ENCODE measurements around the gene GPR17.

The GPR17 gene

DNA sequence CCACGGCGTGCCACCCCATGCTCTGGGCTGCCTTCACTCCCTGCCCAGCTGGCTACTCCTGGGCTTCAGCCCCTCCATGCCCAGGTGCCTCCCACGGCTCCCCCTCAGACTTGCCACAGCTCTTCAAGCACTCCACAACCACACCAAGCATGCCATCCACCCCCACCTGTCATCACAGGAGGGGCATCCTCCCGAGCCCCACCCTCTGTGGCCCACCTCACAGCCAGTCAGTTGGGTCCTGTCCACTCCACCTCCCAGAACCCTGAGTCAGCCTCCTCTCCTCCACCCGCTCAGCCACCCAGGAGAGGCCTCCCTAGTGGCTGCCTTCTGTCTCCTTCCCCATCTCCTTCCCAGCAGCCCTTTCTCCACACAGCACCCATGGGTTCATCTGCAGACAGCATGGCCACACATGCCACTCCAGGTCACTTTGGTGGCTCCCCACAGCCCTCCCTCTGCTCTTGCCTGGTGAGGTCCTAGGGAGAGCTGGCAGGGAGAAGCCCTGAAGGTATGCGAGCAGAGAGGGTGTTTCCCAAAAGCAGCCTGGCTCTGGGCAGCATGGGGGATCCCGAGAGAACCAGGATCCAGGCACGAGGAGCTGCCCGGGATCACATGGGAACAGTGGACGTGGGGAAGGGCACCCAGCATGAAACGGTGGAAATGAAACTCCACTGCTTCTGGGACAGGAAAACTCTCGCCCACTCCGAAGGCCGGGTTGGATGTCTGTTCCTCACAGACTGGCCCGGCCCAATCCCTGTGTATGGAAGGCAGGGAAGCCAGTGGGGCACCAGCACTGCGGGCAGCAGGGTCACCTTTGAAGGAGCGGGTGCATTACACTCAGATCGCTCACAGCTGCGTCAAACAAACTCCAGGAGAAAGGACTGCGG, 26.6 kb downstream of the GPR17 start:
- DNase-seq = no peak

DNA sequence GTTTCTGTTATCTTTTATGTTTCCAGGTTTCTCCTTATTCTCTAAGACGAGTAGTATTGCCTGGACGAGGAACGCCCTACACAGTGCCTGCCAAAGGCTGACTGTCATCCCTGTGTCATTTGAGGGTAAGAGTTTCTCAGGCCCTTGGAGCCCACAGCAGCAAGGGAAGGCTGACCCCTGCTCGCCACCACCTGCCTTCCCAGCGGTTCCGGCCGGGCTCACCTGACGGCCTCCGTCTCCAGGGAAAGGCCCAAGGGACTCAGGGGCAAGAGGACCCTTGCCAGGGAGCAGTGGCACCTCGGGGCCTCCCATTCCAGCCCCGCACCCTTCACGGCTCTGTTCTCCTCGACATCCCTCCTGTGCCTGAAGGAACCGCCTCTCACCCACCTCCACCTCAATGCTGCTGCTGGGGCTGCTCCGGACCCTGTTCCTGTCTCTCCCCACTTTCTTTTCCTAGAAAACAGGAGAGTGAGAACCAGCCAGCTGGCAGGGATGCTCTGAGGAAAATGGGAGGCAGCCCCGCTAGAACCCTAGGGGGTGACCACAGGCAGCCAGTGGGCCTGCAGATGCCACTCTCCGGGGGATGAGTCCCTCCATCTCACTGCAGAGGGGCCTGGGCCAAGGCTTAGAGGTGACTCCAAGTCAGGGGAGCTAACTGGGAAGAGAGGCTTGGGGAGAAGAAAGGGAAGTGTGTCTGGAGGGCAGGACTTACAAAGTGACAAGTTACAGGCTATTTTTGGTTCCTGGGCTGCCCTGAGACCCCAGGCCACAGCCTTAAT, 27.5 kb downstream of the GPR17 start:
- DNase-seq = no peak

GRCh38 chr2:127674241-127675209, 28.6 kb downstream of the GPR17 start:
- DNase-seq = peak; percentile 31

DNA sequence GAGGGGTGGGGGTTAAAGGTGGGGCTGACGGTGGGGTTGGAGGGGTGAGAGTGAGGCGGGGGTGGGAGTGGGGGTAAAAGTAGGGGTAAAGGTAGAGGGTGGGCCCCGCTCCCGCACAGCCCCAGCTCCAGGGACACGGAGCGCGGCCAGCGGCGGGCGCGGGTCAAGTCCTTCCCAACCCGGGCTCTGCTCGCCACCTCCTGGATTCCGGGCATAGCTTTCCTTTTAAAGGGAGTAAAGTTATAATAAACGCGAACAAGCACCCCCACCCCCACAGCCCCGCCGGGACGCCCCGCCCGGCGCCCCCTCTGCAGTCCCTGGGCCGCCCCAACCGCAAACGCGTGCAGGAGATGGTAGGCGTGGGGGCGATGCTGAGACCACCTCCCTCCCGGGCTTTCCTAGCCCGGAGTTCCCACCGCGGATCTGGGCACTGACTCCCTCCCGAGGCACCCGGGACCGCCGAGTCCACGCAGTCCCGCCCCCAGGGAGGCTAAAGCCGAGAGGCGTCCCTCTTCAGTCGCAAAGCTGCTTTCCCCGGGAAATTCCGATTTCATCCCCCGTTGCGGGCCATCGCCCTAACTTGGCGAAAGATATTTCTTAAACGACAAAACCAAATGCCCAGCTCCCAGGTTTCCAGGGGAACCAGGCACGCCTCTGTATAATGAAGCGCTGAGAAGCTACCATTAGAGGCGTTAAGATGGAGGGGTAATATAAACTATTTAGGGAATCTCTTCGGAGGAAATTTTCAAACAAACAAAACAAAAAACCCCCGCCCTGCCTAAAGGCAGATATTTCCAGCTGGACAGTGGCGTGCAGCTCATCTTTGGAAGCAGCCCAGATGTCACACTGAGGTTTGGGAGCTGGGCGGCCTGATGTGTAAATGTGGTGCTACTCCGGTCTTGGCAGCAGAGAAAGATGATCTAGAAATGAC, 29.6 kb downstream of the GPR17 start, which contains the start of gene LIMS2:
TSS of gene LIMS2 (minus strand) at position 200 of the 931 bp plus-strand sequence. CDS start 506 bp downstream, outside the sequence.
- DNase-seq = no peak

- DNase-seq = no peak
Measured at GRCh38 chr2:127676906-127677305, 31.0 kb downstream of the GPR17 start.

GRCh38 chr2:127678531-127678930, 32.6 kb downstream of the GPR17 start:
- no peak for DNase-seq

DNA sequence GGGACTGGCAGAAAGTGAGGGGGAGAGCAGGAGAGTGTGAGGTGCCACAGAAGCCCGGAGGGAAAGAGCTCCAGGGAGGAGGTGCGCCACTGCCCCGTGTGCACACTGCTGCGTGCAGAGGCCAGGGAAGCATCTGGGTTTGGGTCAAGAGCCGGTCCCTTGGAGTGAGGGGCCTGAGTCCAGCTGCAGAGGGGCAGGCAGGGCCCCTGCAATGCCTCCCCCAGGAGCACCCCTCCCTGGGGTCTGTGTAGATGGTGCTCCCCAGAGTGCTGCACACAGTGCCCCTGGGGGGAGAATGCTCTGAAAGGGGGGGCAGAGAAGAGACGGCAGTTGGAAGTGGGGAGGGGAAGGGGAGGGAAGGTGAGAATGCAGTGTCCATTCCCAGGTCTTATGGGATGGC, 33.0 kb downstream of the GPR17 start:
- DNase-seq = no peak

DNA sequence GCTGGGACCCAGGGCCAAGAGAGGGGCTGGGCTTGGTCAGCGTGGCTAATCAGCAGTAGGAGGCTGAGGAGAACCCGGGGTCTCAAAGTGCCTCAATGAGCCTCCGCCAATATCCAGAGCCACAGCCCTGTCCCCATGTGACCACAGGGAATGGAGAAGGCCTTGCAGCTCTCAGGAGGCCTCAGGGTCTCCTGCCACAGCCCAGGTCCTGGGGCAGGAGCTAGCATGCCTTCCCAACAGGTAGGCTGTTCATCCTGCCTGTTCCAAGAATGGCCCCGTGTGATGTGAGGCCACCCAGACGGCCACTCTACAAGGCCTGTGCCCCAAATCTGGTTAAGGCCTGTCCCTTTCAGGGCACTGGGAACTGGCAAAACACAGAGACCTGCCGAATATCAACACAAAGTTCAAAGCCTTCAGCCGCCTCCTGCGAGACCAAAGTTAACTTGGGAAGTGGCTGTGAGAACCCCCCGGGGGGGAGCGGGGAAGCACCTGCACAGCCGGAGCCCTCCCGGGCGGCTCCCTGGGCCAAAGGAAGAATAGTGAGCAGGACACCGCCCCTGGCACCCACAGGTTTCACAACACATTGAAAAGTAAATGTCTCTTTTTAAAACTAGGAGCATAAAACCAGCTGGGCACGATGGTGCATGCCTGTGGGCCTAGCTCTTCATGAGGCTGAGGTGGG, 33.9 kb downstream of the GPR17 start:
- no peak for DNase-seq

- DNase-seq = no peak
Measured at GRCh38 chr2:127680706-127681287, 34.8 kb downstream of the GPR17 start.

DNA sequence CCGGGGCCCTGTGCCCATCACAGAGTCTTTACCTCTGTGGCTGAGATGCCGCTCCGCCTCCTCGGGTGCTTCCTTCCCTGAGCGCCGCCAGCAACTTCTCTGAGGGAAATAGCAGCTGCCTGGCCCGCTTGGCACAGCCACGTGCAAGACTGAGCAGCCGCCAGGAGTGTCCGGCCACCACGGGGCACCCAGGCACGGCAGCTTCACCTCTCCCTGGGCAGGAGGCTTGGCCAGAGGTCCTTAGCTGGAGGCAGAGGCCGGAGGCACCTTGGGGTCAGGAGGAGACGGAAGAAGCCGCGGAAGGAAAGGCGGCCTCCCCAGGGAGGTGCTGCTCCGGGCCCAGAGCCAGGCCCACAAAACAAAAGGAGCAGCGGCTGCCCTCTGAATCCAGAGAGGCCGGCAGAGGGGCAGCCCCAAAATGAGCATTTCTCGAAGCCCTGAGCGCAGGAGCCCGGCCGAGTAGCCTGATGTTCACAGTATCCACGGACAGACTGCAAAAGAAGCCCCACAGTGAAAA, 35.4 kb downstream of the GPR17 start:
- no peak for DNase-seq

- no peak for DNase-seq
Measured at GRCh38 chr2:127681976-127682857, 36.3 kb downstream of the GPR17 start.

DNA sequence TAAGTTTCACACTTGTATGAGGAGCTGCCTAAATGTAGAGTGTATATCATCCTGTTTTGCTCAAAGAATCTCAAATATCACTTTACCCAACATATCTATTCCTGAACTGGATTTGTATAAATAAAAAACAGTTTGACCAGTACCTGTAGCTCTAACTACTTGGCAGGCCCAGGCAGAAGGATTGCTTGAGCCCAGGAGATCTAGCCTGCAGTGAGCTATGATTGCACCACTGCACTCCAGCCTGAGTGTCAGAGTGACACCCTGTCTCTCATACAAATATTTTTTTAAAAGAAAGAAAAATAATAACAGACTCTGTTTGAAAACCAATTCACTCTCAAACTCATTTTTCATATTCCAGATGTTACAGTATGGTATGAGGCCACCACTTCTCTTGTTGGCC, 37.1 kb downstream of the GPR17 start:
- DNase-seq = no peak

DNA sequence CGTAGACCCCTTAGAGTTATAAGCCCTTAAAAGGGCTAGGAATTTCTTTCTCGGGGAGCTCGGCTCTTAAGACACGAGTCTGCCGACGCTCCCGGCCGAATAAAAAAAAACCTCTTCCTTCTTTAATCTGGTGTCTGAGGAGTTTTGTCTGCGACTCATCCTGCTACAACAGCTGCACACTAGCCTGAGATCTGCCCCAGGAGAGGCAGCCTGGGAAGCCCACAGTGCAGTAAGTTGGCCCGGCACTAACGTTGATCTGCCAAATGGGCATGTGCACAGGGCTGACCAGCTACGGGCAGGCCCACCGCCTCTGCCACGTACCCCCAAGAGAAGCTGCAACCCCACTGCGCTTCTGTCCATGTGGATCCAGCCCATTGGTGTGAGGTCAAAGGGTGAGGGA, 37.8 kb downstream of the GPR17 start:
- no peak for DNase-seq

DNA sequence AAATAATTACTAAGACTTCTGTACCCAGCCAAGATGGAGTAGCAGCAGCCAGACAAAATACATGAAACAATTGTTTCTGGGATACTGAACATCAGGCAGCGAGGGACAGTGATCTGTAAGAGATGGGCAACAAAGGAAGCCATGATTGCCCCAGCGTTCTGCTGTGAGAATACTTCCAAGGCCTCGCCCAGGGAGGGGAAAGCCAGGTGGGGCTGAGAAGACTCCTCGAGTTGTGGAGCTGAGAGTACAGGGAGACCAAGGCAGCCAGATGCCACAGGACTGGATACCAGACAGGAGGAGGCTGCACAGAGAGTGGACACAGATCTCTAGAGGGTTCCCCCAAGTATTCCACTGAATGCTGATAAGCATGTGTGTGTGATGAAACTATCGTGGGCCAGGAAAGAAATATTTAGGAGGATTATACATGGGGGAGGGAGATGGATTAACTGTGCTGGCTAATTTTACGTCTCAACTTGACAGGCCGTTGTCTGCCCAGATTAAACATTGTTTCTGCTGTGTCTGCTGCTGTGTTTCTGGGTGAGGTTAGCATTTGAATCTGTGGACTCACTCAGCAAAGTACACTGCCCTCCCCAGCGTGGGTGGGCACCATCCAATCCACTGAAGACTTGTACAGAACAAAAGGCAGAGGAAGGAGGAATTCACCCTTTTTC, 39.6 kb downstream of the GPR17 start:
- DNase-seq = no peak

DNA sequence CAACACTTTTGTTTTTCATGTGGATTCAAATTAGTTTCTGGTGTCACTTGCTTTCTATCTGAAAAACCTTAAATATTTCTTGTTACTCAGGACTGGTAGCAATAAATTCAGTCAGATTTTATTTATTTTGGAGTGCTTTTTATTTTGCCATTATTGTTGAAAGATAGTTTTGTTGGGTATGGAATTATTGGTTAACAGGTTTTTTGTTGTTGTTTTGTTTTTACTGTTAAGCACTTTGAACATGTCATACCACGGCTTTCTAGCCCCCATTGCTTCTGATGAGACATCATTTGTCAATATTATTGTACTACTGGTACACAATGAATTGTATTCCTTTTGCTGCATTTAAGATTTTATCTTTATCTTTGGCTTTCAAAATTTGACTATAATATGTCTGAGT, 42.5 kb downstream of the GPR17 start:
- no peak for DNase-seq

GRCh38 chr2:127690696-127691095, 44.7 kb downstream of the GPR17 start:
- DNase-seq = no peak

DNA sequence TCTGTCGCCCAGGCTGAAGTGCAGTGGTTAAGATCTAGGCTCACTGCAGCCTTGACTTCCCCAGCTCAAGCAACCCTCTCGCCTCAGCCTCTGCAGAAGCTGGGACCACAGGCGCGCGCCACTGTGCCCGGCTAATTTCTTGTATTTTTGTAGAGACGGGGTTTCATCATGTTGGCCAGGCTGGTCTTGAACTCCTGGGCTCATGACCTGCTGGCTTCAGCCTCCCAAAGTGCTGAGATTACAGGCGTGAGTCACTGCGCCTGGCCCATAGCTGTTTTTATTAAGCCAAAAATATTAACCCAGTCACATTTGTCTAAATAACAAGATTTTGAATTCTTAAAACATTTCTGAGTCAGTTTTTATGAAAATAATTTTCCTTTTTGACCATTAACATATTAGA, 49.0 kb downstream of the GPR17 start:
- DNase-seq = no peak
